Activated T-cell treated with anti-CD3 and anti-CD28 coated beads, Interleukin-2, amount 50 U/mL, for 1 hour (primary cell): ENCODE results near the gene OCIAD1.
"Not testable (repeated sequence)": the region's sequence is repeated elsewhere in the genome, so short reads cannot be mapped to it uniquely, and the experiment has no call there.

Experiments used
- DNase-seq: peaks from one replicate; pipeline ENCODE4 v3.0.0-alpha.2; 2020

The OCIAD1 gene

GRCh38 chr4:48827622-48828021, 3.3 kb upstream of the OCIAD1 start:
- DNase-seq: no peak

GRCh38 chr4:48831532-48832030, 693 bp downstream of the OCIAD1 start:
- no peak for DNase-seq

GRCh38 chr4:48832571-48832970, 1.7 kb downstream of the OCIAD1 start:
- no peak for DNase-seq

GRCh38 chr4:48836658-48837057, 5.8 kb downstream of the OCIAD1 start:
- no peak for DNase-seq

- no peak for DNase-seq
Measured at GRCh38 chr4:48841045-48841827, 10.3 kb downstream of the OCIAD1 start.

- DNase-seq: no peak
Measured at GRCh38 chr4:48844843-48845242, 14.0 kb downstream of the OCIAD1 start.

- DNase-seq: not testable (repeated sequence)
Measured at GRCh38 chr4:48848799-48849198, 17.9 kb downstream of the OCIAD1 start.

- no peak for DNase-seq
Measured at GRCh38 chr4:48851651-48852050, 20.8 kb downstream of the OCIAD1 start.

GRCh38 chr4:48853604-48854394, 22.9 kb downstream of the OCIAD1 start:
- DNase-seq: no peak

- DNase-seq: no peak
Measured at GRCh38 chr4:48854395-48854683, 23.5 kb downstream of the OCIAD1 start.

GRCh38 chr4:48854982-48855381, 24.1 kb downstream of the OCIAD1 start:
- no peak for DNase-seq

GRCh38 chr4:48858130-48858529, 27.2 kb downstream of the OCIAD1 start:
- DNase-seq: no peak

- no peak for DNase-seq
Measured at GRCh38 chr4:48862038-48862437, 31.1 kb downstream of the OCIAD1 start.

- no peak for DNase-seq
Measured at GRCh38 chr4:48862661-48863060, 31.8 kb downstream of the OCIAD1 start.

GRCh38 chr4:48863728-48864127, 32.8 kb downstream of the OCIAD1 start:
- no peak for DNase-seq

- DNase-seq: not testable (repeated sequence)
Measured at GRCh38 chr4:48864696-48865095, 33.8 kb downstream of the OCIAD1 start.

- no peak for DNase-seq
Measured at GRCh38 chr4:48877827-48878535, 47.1 kb downstream of the OCIAD1 start.

- no peak for DNase-seq
Measured at GRCh38 chr4:48879561-48880442, 48.9 kb downstream of the OCIAD1 start.

- DNase-seq: not testable (repeated sequence)
Measured at GRCh38 chr4:48881646-48882045, 50.8 kb downstream of the OCIAD1 start.

- DNase-seq: not testable (repeated sequence)
Measured at GRCh38 chr4:48889750-48890149, 58.9 kb downstream of the OCIAD1 start.

- DNase-seq: no peak
Measured at GRCh38 chr4:48891028-48891619, 60.2 kb downstream of the OCIAD1 start.

GRCh38 chr4:48896845-48897244, 66.0 kb downstream of the OCIAD1 start:
- DNase-seq: no peak
